Measurements from ENCODE around the gene SORBS2.

Gene SORBS2

GRCh38 chr4:185722029-185722316 lies 90.0 kb downstream of the SORBS2 start:
- H2AFZ ChIP-seq (ENCODE audit: low read depth, low read length): no peak overlapping the region
- no peaks in the 10 kb centered on the region for H4K20me1 ChIP-seq (ENCODE audit: insufficient read depth, low read length)
- no peak overlapping the region for H3K9ac ChIP-seq (ENCODE audit: low read length)
- H3K4me2 ChIP-seq (ENCODE audit: low read length): no peak overlapping the region
- H3K36me3 ChIP-seq (replicated peaks; ENCODE audit: low read depth, low read length): no peaks in the 10 kb centered on the region
- H3K9me3 ChIP-seq (ENCODE audit: insufficient read depth, low read length): no peaks in the 10 kb centered on the region
- H3K4me1 ChIP-seq (ENCODE audit: low read length): no peaks in the 10 kb centered on the region
- TF ChIP-seq EZH2phosphoT487 (IDR thresholded peaks at IDR 0.05; ENCODE audit: low read depth): no peak
- TF ChIP-seq CTCF (IDR thresholded peaks at IDR 0.05; ENCODE audit: low read depth, low read length): no peak
- no peaks in the 10 kb centered on the region for H3K79me2 ChIP-seq (ENCODE audit: low read length)
- no peak overlapping the region for H3K27ac ChIP-seq (ENCODE audit: low read length)
- no peak overlapping the region for H3K4me3 ChIP-seq (ENCODE audit: low read length)
- H3K27me3 ChIP-seq (ENCODE audit: low read depth, low read length): no peaks in the 10 kb centered on the region

- H3K27me3 ChIP-seq (ENCODE audit: low read depth, low read length): no peaks in the 10 kb centered on the region
- TF ChIP-seq CTCF (IDR thresholded peaks at IDR 0.05; ENCODE audit: low read depth, low read length): no peak
- no peak for TF ChIP-seq EZH2phosphoT487 (IDR thresholded peaks at IDR 0.05; ENCODE audit: low read depth)
- no peaks in the 10 kb centered on the region for H4K20me1 ChIP-seq (ENCODE audit: insufficient read depth, low read length)
- H2AFZ ChIP-seq (ENCODE audit: low read depth, low read length): no peak overlapping the region
- no peaks in the 10 kb centered on the region for H3K9me3 ChIP-seq (ENCODE audit: insufficient read depth, low read length)
- no peaks in the 10 kb centered on the region for H3K4me1 ChIP-seq (ENCODE audit: low read length)
- no peaks in the 10 kb centered on the region for H3K79me2 ChIP-seq (ENCODE audit: low read length)
- H3K4me3 ChIP-seq (ENCODE audit: low read length): no peak overlapping the region
- H3K36me3 ChIP-seq (replicated peaks; ENCODE audit: low read depth, low read length): no peaks in the 10 kb centered on the region
- no peak overlapping the region for H3K27ac ChIP-seq (ENCODE audit: low read length)
- no peak overlapping the region for H3K4me2 ChIP-seq (ENCODE audit: low read length)
- H3K9ac ChIP-seq (ENCODE audit: low read length): no peak overlapping the region
These were observed 90.6 kb downstream of the SORBS2 start for GRCh38 chr4:185721190-185722028.

- no peaks in the 10 kb centered on the region for H3K36me3 ChIP-seq (replicated peaks; ENCODE audit: low read depth, low read length)
- no peak overlapping the region for H3K4me2 ChIP-seq (ENCODE audit: low read length)
- no peak overlapping the region for H3K4me3 ChIP-seq (ENCODE audit: low read length)
- TF ChIP-seq EZH2phosphoT487 (IDR thresholded peaks at IDR 0.05; ENCODE audit: low read depth): no peak
- no peak for TF ChIP-seq CTCF (IDR thresholded peaks at IDR 0.05; ENCODE audit: low read depth, low read length)
- H3K27ac ChIP-seq (ENCODE audit: low read length): no peak overlapping the region
- H2AFZ ChIP-seq (ENCODE audit: low read depth, low read length): no peak overlapping the region
- no peaks in the 10 kb centered on the region for H4K20me1 ChIP-seq (ENCODE audit: insufficient read depth, low read length)
- no peaks in the 10 kb centered on the region for H3K79me2 ChIP-seq (ENCODE audit: low read length)
- H3K27me3 ChIP-seq (ENCODE audit: low read depth, low read length): no peaks in the 10 kb centered on the region
- no peaks in the 10 kb centered on the region for H3K9me3 ChIP-seq (ENCODE audit: insufficient read depth, low read length)
- H3K9ac ChIP-seq (ENCODE audit: low read length): no peak overlapping the region
- no peaks in the 10 kb centered on the region for H3K4me1 ChIP-seq (ENCODE audit: low read length)
These were observed 92.5 kb downstream of the SORBS2 start for GRCh38 chr4:185719500-185719858.

DNA sequence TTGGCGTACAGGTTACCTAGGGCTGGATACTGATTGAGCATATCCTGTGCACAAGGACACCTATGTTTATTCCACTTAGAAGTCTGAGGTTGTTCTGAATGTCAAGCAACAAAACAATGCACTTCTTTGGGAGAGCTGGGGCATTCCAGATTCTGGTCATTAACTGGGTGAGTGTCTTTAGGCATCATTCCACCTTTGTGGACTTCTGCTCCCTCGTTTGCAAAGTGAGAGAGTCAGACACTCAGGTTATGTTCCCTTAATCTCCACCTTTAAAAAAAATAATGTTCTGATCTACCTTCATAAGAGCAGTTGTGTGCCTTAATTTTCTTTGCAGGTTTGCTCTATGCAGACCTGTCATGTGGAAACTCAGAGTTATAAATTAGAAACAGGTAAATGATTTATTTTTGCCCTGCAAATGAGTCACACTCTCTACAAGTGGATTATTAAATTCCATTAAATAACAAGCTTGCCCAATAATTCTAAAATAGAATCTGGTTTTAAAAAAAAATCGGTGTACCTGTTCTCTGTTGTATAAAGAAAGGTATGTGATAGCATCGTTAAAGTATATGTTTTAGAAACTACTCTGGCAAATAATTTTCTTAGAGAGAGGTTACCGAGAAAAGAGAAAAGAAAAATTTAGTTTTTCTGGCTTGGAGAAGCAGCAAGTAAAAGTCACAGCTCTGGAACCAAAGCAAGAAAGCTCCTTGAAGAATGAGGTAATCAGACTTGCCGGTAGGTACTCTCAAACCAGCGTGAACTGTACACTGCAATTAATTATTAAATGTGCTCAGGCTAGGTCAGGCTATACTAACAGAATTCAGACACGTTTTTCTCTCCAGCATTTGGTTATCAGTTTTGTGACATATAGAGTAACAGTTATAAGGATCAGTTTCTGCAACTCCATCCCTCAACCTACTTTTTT lies 93.2 kb downstream of the SORBS2 start:
- H3K36me3 ChIP-seq (replicated peaks; ENCODE audit: low read depth, low read length): no peaks in the 10 kb centered on the region
- no peaks in the 10 kb centered on the region for H3K79me2 ChIP-seq (ENCODE audit: low read length)
- no peak overlapping the region for H2AFZ ChIP-seq (ENCODE audit: low read depth, low read length)
- no peaks in the 10 kb centered on the region for H3K9me3 ChIP-seq (ENCODE audit: insufficient read depth, low read length)
- no peaks in the 10 kb centered on the region for H3K4me1 ChIP-seq (ENCODE audit: low read length)
- H4K20me1 ChIP-seq (ENCODE audit: insufficient read depth, low read length): no peaks in the 10 kb centered on the region
- no peak overlapping the region for H3K4me3 ChIP-seq (ENCODE audit: low read length)
- H3K4me2 ChIP-seq (ENCODE audit: low read length): no peak overlapping the region
- H3K9ac ChIP-seq (ENCODE audit: low read length): no peak overlapping the region
- no peak overlapping the region for H3K27ac ChIP-seq (ENCODE audit: low read length)
- no peaks in the 10 kb centered on the region for H3K27me3 ChIP-seq (ENCODE audit: low read depth, low read length)
- TF ChIP-seq EZH2phosphoT487 (IDR thresholded peaks at IDR 0.05; ENCODE audit: low read depth): no peak
- no peak for TF ChIP-seq CTCF (IDR thresholded peaks at IDR 0.05; ENCODE audit: low read depth, low read length)
